ENCODE measurements around the gene CLCN6.

DNA sequence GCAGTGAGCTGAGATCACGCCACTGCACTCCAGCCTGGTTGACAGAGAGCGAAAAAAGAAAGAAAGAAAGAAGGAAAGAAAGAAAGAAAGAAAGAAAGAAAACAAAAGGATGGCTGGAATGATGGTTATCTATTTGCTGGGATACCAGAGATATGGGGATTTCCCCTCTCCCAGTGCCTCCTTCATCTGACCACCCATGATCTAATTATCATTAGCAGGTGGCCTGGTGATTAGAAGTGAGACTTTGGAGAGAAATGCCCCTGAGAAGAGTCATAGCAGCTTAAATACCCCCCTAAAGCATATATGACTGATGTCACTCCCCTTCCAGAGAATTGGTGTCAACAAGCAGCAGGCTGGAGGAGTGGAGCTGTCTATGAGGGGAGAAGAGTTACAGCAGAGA is 54.1 kb downstream of the CLCN6 start:
- TF ChIP-seq, protein P1, sequence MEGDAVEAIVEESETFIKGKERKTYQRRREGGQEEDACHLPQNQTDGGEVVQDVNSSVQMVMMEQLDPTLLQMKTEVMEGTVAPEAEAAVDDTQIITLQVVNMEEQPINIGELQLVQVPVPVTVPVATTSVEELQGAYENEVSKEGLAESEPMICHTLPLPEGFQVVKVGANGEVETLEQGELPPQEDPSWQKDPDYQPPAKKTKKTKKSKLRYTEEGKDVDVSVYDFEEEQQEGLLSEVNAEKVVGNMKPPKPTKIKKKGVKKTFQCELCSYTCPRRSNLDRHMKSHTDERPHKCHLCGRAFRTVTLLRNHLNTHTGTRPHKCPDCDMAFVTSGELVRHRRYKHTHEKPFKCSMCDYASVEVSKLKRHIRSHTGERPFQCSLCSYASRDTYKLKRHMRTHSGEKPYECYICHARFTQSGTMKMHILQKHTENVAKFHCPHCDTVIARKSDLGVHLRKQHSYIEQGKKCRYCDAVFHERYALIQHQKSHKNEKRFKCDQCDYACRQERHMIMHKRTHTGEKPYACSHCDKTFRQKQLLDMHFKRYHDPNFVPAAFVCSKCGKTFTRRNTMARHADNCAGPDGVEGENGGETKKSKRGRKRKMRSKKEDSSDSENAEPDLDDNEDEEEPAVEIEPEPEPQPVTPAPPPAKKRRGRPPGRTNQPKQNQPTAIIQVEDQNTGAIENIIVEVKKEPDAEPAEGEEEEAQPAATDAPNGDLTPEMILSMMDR (IDR thresholded peaks at IDR 0.05) = no peak
- TF ChIP-seq ZFX (IDR thresholded peaks at IDR 0.05; ENCODE audit: borderline replicate concordance) = no peak

Data from 22Rv1 (cell line).